Upper lobe of left lung (tissue), 6 donors: Measurements from ENCODE around the gene KLHL26. TPM values are rescaled to one million over a fixed set of nuclear protein-coding genes. Genes with fewer than 3 reads are reported as not detected.

ENCODE experiments used
- ATAC-seq, 2 donors: fragments of 200-7000 bp; cut with Tn5 transposase; one replicate each; pipeline ENCODE4 v1.9.1; 2022; ENCODE audit warnings: mild to moderate bottlenecking in 2 of 2, moderate library complexity in 2 of 2; ENCODE audit not compliant: low FRiP score in 2 of 2
- DNase-seq, 2 donors: peaks; one replicate each; pipeline ENCODE4 v3.0.0-alpha.2; 2019 to 2020
- H3K27ac ChIP-seq, 4 donors: fragments of 200-600 bp; sonication (generic); one replicate each; pipeline ENCODE4 v1.5.1; 2016 to 2019
- H3K27me3 ChIP-seq, 4 donors: fragments of 200-600 bp; sonication (generic); one replicate each; pipeline ENCODE4 v1.5.1; 2017 to 2019
- H3K36me3 ChIP-seq, 4 donors: fragments of 200-600 bp; sonication (generic); one replicate each; pipeline ENCODE4 v1.5.1; 2016 to 2019
- H3K4me1 ChIP-seq, 4 donors: fragments of 200-600 bp; sonication (generic); one replicate each; pipeline ENCODE4 v1.5.1; 2018 to 2019
- H3K4me3 ChIP-seq, 4 donors: fragments of 200-600 bp; sonication (generic); one replicate each; pipeline ENCODE4 v1.5.1; 2017 to 2019; ENCODE audit warnings: mild to moderate bottlenecking in 2 of 4, moderate library complexity in 1 of 4
- H3K9me3 ChIP-seq, 4 donors: fragments of 200-600 bp; sonication (generic); one replicate each; pipeline ENCODE4 v1.5.1; 2018 to 2019
- EP300 ChIP-seq, 4 donors: sonication (generic); formaldehyde crosslinking; IDR thresholded peaks; one replicate each; pipeline ENCODE4 v1.5.1; 2017; ENCODE audit warnings: antibody characterized with exemption in 4 of 4, control low read depth in 2 of 4
- POLR2A ChIP-seq, 4 donors: fragments of 450-650 bp; IDR thresholded peaks; one replicate each; pipeline ENCODE4 v1.5.1; 2016 to 2017; ENCODE audit warnings: antibody characterized with exemption in 4 of 4, mild to moderate bottlenecking in 2 of 4
- POLR2AphosphoS5 ChIP-seq, 2 donors: sonication (generic); formaldehyde crosslinking; IDR thresholded peaks; one replicate each; pipeline ENCODE4 v1.5.1; 2017; ENCODE audit warnings: antibody characterized with exemption in 2 of 2
- WGBS, 2 donors: methylation state at CpG; one replicate each; pipeline ENCODE4 v1.1.5; 2017 to 2018; 5-methylcytosine and 5-hydroxymethylcytosine counted together
- total RNA-seq, 6 donors: library from RNA; depleted of rRNA in 4 of 6; stranded (reverse); fragments of >200 nt in 4 of 6; gene quantifications; one replicate each; pipeline versions ENCODE4 v1.1.0 to v1.2.1, GENCODE V29; 2016 to 2021
- TF ChIP-seq, protein P1 (sequence below), 6 experiments: fragments of 450-650 bp in 4 of 6; fragments of 200-600 bp in 2 of 6; sonication (generic) in 2 of 6; IDR thresholded peaks; one replicate each; pipeline ENCODE4 v1.5.1; 2016 to 2019; ENCODE audit warnings: antibody characterized with exemption in 6 of 6
- donor health status: DM: no; HTN: no; CAD: no; lungs with moderate emphysema.
- donor health status: DM: no; HTN: yes; CAD: no; lungs with severe emphysema.

The KLHL26 gene
- total RNA-seq, 6 donors from 2014 or later, result 8.1 to 16.1 (median 12.1) TPM

DNA sequence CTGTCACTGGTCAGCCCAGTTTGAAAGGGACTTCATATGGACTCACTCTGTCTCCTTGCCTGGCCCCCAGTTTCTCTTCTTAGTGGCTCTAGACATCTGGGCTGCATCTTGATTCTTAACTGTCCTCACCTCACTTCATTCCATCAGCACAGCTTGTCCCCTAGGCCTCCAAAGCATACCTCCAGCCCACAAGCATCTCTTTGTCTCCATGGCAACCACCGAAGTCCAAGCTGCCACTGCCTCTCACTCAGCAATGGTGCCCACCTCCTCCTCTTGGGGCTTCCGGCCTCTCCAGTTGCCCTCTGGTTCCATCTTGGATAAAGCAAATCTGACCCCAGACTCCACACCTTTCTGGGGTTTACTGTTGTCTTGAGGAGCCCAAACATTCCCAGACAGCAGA is 9.9 kb upstream of the KLHL26 start:
- no peaks in the 10 kb centered on the region for H3K9me3 ChIP-seq
- H3K36me3 ChIP-seq, result no peaks in the 10 kb centered on the region
- TF ChIP-seq EP300 (IDR thresholded peaks at IDR 0.05), result no peak
- TF ChIP-seq POLR2A (IDR thresholded peaks at IDR 0.05), result no peak
- TF ChIP-seq, protein P1, sequence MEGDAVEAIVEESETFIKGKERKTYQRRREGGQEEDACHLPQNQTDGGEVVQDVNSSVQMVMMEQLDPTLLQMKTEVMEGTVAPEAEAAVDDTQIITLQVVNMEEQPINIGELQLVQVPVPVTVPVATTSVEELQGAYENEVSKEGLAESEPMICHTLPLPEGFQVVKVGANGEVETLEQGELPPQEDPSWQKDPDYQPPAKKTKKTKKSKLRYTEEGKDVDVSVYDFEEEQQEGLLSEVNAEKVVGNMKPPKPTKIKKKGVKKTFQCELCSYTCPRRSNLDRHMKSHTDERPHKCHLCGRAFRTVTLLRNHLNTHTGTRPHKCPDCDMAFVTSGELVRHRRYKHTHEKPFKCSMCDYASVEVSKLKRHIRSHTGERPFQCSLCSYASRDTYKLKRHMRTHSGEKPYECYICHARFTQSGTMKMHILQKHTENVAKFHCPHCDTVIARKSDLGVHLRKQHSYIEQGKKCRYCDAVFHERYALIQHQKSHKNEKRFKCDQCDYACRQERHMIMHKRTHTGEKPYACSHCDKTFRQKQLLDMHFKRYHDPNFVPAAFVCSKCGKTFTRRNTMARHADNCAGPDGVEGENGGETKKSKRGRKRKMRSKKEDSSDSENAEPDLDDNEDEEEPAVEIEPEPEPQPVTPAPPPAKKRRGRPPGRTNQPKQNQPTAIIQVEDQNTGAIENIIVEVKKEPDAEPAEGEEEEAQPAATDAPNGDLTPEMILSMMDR (IDR thresholded peaks at IDR 0.05), result no peak
- no peak for TF ChIP-seq POLR2AphosphoS5 (IDR thresholded peaks at IDR 0.05)
- DNase-seq (no peak), ATAC-seq (no peak)
- no peak overlapping the region for H3K4me3 ChIP-seq
- 73 to 75% methylated on average over 2 of the region's 2 CpGs for WGBS, 2 donors
- no peaks in the 10 kb centered on the region for H3K27me3 ChIP-seq
- H3K27ac ChIP-seq, result no peak overlapping the region
- peaks cover 0 to 7% (median 0%) of the 10 kb centered on the region in 4 donors for H3K4me1 ChIP-seq

DNA sequence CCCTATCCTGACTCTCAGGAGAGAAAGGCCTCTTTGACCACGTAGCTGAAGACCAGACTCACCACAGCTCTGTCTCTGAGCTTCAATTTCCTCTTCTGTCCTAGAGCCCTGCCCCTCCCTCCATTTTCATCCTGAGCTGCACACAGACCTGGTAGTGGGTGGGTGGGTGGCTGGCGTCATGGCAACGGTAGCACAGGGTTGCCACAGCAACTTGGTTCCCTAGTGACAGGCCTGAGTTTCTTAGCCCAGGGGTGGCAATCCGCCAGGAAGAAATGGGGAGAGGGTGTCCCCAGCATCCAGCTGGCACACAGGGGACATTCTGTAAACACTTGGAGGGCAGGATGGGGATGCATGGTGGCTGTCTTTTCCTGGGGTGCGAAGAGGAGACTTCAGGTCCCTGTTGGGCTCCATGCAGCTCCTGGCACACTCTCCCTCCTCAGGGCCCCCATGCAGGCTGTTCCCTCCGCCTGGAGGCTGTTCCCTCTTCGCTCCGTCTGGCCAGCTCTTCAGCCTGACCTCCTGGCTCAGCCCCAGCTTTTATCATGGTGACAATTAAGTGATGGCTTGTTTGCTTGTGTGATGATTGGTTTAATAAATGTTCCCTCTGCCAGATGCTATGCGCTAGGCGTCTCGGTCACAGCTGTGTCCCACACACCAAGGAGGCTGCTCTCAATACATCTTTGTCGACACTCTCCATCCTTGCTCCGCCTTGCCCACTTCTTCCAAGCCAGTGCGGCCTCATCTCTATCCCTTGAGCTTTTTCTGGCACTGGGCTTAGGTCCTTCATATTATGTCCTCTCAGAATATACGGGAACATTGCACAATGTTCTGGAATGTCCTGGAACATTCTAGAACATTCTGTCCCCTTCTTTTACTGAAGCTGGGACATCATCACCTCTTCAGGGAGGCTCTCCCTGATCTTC is 7.4 kb upstream of the KLHL26 start:
- Histone ChIP-seq H3K36me3 (no peaks in the 10 kb centered on the region), H3K27ac (peak overlapping the region in 3 of 4 donors; percentile 44 to 67 (median 48)), H3K4me3 (no peak overlapping the region), H3K27me3 (no peaks in the 10 kb centered on the region), H3K4me1 (peaks cover 0 to 7% (median 0%) of the 10 kb centered on the region in 4 donors), H3K9me3 (no peaks in the 10 kb centered on the region)
- DNase-seq (peak in 1 of 2 donors; percentile 39), ATAC-seq (peak; percentile 65 to 74)
- WGBS, 2 donors, result 62 to 69% methylated on average over 14 to 15 of the region's 15 CpGs
- TF ChIP-seq EP300 (IDR thresholded peaks at IDR 0.05) (peak in 3 of 4 donors; percentile 92 to 99 (median 94)), POLR2A (IDR thresholded peaks at IDR 0.05) (no peak), POLR2AphosphoS5 (IDR thresholded peaks at IDR 0.05) (peak; percentile 70 to 93)

DNA sequence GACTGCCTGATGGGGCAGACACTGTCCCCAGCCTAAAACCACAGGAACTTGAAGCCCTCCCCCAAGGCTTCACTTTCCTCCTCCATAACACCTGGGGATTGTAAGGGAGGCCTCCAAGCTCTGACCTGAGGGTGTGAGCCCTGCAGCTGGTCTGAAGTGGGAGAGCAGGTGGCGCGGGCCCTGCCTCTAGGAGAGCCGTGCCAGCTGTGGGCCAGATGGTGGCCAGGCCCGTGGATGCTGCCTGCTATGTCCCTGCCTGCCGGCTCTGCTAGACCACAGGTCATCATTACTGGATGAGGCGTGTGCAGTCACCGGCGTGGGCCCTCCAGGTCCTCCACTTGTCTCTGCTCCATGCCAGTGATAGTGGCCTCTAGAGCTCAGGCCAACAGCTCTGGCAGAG is 3.5 kb upstream of the KLHL26 start:
- WGBS, 2 donors, result 75 to 80% methylated on average over 7 to 8 of the region's 8 CpGs
- peaks cover 11 to 31% (median 21%) of the 10 kb centered on the region in 4 donors for H3K4me1 ChIP-seq
- TF ChIP-seq, protein P1 (IDR thresholded peaks at IDR 0.05), result no peak
- no peak for TF ChIP-seq EP300 (IDR thresholded peaks at IDR 0.05)
- TF ChIP-seq POLR2AphosphoS5 (IDR thresholded peaks at IDR 0.05), result no peak
- H3K27ac ChIP-seq, result no peak overlapping the region
- no peak for ATAC-seq
- no peak overlapping the region for H3K4me3 ChIP-seq
- no peaks in the 10 kb centered on the region for H3K27me3 ChIP-seq
- no peak for DNase-seq
- H3K9me3 ChIP-seq, result no peaks in the 10 kb centered on the region
- no peaks in the 10 kb centered on the region for H3K36me3 ChIP-seq

DNA sequence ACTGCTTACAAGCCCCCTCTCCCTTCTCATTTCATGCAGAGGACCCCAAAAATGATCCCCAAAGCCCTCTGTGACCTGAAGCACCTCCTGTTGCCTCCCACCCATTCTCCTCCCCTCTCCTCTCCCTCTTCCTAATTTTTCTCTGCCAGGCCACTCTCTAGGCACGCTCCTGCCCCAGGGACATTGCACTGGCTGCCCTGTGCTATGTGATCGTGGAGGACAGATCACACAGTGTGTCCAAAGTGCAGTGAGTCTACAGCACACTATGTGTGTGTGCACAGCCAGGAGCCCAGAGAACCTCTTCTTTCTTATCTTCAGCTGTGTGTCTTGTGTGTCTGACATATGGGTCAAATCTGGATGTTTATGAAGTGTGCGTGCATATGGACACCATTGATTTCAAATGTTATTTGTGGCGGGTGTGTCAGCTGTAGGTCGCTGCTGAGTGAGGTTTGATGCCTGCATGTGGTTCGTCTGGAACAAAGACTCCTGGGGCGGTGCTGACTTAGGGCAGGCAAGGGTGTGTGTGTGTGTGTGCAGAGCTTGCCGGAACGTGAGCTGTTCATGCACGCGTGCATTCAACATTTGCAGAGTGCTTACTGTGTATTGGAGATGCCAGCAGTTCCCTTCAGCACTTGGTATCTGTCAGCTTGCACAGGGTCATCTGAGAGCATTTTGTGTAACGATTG is 2.1 kb upstream of the KLHL26 start:
- no peak for DNase-seq
- ATAC-seq, result no peak
- no peak for TF ChIP-seq POLR2A (IDR thresholded peaks at IDR 0.05)
- TF ChIP-seq POLR2AphosphoS5 (IDR thresholded peaks at IDR 0.05), result no peak
- TF ChIP-seq, protein P1 (IDR thresholded peaks at IDR 0.05), result no peak
- TF ChIP-seq EP300 (IDR thresholded peaks at IDR 0.05), result no peak
- Histone ChIP-seq H3K27ac (peak overlapping the region in 1 of 4 donors; percentile 86), H3K9me3 (no peaks in the 10 kb centered on the region), H3K36me3 (no peaks in the 10 kb centered on the region), H3K27me3 (no peaks in the 10 kb centered on the region), H3K4me3 (no peak overlapping the region), H3K4me1 (peaks cover 5 to 37% (median 27%) of the 10 kb centered on the region in 4 donors)
- WGBS, 2 donors, result 47 to 65% methylated on average over 12 of the region's 12 CpGs

DNA sequence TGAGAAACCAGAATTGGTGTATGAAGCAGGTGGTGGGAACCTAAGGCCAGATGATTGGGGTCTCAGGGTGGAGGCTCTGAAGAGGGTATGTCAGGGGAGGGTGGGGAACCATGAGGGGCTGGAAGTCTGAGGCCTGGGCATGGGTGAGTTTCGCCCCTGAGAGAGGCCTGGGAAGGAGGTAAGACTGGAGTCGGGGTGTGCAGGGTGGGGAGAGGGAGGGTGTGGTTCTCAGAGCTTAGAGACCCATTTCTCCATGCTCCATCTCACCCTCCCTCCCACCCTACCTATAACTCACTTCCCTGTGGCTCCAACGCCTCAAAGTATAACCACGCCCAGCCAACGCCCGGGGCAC is 1.0 kb upstream of the KLHL26 start:
- Histone ChIP-seq H3K4me3 (peak overlapping the region in 3 of 4 donors; percentile 65 to 95 (median 83)), H3K27ac (peak overlapping the region in 3 of 4 donors; percentile 83 to 94 (median 86)), H3K9me3 (no peaks in the 10 kb centered on the region), H3K4me1 (peaks cover 5 to 37% (median 27%) of the 10 kb centered on the region in 4 donors), H3K36me3 (no peaks in the 10 kb centered on the region), H3K27me3 (no peaks in the 10 kb centered on the region)
- no peak for DNase-seq
- TF ChIP-seq EP300 (IDR thresholded peaks at IDR 0.05) (no peak), POLR2AphosphoS5 (IDR thresholded peaks at IDR 0.05) (no peak), POLR2A (IDR thresholded peaks at IDR 0.05) (no peak)
- TF ChIP-seq, protein P1 (IDR thresholded peaks at IDR 0.05), result no peak
- 10 to 24% methylated on average over 6 of the region's 6 CpGs for WGBS, 2 donors
- no peak for ATAC-seq
